HG03175 (cell line): Measurements from ENCODE around the gene CTIF.

Experiments
- ATAC-seq: cut with Tn5 transposase; IDR thresholded peaks from one replicate; pipeline ENCODE4 v1.9.1; 2021; ENCODE audit warnings: mild to moderate bottlenecking, moderate library complexity; ENCODE audit not compliant: unreplicated experiment

Gene CTIF

DNA sequence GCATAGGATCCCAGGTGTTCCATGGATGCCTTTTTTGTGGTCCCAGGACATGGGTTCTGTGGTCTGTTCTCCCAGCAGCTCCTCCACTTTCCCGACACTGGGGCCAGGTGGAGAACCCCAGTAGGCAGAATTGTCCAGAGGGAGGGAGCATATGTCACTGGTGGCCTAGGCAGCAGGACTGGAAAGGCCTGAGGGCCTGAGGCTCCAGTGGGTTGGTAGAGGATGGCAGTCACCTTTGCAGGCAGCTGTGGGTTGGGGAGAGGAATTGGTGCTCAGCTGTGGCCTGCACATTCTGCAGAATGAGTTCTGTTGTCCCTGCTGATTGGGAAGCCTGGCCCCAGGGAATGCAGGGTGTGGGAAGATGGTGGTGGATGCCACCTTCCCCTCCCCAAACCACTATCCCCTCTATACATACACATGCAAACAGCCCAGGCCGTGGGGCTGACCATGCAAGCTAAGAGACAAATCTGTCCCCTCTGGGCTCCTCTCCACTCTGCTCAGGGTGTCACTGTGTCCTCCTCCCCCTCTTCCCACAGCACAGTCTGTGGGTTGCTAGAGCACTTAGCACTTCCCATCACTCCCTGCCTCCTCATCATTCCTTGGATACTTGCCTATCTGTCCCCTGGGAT lies 11.4 kb downstream of the CTIF start:
- ATAC-seq = no peak

DNA sequence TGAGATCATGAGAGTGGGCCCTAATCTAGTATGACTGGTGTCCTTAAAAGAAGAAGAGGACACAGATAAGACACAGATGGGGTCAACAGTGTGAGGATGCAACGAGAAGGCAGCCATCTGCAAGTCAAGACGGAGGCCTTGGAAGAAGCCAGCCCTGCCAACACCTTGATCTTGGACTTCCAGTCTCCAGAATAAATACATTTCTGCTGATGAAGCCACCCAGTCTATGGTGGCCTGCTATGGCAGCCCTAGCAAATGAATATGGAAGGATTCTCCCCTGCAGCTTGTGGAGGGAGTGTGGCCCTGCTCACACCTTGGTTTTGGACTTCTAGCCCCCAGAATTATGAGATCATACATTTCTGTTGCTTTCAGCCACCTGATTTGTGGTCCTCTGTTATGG lies 12.3 kb downstream of the CTIF start:
- ATAC-seq = no peak

DNA sequence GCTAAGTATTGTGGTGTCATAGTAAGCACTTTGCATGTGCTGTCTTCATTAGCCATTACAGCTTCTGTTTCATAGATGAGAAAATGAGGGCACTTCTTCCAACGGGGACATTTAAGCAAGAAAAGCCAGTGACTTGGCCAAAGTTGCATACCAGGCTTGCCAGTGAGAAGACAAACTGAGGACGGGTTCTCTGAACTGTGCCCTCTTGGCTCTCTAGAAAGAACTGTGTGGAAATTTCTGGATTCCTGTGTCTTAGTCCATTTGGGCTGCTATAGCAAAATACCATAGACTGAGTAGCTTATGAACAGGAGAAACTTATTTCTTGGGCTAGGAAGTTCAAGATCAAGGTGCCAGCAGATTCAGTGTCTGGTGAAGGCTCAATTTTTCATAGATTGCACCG lies 13.3 kb downstream of the CTIF start:
- ATAC-seq = no peak

DNA sequence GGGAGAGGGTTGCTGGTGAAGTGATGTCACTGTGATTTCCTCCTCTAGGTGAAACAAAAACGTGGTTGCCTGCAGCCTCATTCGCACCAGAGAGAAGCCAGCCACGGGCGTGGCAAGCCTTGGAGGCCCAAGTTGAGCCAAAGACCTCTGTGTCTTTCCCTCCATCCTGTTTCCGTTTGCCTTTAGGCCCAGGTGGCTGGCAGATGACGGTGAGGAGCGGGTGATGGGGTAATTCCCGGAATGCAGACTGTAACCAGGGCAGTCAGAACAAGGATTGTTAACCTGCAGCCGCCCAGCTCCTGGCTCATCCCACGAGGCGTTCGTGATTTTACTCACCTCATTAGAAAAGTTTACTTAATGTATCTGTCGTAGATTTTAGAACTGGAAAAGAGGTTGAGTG lies 14.4 kb downstream of the CTIF start:
- no peak for ATAC-seq

DNA sequence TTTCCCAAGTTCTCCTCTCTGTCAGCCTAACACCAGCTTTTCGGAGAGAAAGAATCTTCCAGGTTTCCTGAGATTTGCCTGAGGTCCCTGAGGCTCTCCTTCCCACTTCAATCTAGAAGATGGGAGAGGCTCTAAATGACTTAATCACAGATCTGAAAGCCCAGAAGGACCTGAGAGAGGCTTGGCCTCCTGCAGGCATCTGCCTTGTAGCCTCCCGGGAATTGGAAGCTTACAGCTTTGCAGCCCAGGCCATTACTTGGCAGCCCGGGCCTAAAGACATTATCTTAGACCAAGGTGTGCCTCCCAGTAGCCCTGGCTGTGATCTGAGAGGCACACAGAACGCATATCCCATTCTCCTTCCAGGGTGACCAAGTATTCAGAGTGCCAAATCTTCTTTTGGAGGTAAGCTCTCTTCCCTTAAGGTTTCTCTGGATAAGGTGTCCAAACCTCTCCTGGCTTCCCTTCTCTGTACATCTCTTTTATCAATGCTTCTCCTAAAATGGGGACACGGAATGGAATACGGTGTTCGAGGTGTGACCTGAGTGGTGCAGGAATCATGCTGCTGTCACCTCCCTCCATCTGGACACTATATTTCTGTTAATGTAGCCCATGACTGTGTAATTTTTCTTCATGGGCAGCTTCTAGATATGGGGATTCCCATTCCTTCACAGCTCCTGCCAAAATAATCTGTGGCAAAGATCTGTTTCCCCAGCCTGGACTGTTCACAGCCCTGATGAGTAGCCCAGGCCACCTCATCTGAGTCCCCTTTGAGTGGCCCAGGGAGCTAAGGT lies 16.0 kb downstream of the CTIF start:
- ATAC-seq = no peak

DNA sequence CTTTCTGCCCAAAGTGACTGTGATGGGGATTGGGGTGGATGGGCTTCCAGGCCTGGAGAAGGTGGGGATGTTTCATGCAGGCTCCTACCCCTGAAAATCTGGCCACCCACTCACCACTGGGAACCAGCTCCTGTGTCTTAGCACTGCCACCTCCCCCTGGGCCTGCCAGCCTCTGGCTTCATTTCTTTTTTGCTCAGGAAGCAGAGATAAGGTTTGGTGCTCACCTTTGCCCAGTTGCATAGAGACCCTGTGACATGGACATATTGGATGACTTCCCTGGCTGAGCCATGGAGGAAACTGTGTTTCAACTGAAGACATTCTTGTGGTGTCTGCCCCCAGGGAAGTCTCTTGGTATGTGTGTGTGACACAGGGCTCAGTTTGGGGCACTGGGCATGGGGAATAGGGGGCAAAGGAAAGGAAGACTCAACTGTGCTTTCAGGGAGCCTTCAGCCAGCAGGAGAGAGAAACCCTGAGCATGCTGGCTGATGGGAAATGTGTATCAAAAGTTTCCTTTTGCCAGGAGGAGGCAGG lies 16.7 kb downstream of the CTIF start:
- no peak for ATAC-seq

DNA sequence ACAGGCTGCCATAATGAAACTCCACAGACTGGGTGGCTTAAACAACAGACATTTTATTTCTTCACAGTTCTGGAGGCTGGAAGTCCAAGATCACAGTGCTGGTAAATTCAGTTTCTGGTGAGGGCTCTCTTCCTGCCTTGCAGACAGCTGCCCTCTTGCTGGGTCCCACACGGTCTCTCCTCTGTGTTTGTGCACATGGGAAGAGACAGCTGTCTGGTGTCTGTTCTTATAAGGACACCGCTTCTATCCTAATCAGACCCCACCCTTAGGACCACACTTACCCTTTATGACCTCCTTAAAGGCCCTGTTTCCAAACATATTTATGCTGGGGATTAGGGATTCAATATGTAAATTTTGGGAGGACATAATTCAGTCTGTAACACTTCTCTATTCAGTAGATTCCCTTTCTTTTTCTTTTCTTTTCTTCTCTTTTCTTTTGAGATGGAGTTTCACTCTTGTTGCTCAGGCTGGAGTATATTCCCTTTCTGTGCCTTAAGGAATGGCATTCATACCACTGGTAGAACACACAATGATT lies 18.9 kb downstream of the CTIF start:
- no peak for ATAC-seq

DNA sequence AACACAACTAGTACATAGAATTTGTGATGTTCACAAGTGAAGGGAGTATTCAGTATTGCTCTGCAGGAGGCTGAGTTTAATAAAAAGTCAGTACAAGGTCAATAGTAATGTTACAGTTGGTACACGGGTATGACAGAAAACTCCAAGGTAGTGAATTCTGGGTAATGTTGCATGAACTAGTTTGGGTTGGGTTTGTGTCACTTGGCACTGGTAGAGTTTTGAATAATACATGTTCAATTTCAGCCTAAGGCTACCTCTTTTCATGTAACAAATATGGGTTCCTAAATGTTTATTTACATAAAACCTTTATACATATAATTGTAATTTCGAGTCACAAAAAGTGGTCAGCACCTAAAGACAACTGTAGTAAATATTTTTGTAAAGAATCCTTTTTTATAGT lies 19.4 kb downstream of the CTIF start:
- no peak for ATAC-seq

DNA sequence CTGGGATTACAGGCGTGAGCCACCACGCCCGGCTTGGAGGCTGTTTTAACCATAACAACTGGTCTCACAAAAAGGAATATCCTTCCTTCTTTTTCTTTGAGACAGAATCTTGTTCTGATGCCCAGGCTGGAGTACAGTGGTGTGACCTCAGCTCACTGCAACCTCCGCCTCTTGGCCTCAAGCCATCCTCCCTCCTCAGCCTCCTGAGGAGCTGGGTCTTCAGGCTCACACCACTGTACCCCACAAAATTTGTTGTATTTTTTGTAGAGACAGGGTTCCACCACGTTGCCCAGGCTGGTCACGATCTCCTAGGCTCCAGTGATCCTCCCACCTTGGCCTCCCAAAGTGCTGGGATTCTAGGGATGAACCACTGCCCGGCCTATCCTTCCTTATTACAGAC lies 21.7 kb downstream of the CTIF start:
- ATAC-seq = no peak

DNA sequence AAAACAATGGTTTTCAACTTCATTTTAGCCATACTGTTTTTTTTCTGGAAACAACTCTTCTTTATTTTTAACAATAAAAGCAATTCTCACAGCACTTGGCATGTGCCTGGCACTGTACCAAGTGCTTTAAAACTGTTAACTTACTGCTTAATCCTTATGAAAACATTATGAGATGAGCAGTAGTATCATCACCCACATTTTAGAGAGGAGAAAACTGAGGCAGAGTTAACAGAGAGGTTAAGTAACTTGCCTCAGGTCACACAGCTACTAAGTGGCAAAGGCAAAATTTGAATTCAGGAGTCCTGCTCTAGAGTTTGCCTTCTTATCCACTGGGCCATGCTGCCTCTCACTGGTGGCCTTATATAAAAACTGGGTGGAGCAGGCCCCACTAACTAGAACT lies 23.2 kb downstream of the CTIF start:
- no peak for ATAC-seq

DNA sequence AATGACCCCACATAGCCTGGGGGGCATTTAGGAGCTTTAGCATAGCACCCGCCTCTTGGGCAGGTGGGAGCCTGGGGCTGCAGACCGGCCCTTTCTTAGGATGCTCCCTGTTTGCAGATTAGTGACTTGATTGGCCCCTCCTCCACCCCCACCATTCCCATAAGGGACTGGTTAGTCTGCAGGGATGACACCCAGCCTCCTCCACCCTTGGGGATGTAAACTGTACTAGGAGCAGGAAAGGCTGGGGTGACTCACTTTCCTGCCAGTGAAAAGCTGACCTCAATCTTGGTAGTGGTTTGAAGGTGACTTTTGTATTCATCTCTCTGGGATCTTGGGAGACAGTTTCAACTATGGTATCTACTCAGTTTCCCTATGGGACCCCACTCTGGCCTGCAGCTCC lies 24.2 kb downstream of the CTIF start:
- ATAC-seq = no peak

DNA sequence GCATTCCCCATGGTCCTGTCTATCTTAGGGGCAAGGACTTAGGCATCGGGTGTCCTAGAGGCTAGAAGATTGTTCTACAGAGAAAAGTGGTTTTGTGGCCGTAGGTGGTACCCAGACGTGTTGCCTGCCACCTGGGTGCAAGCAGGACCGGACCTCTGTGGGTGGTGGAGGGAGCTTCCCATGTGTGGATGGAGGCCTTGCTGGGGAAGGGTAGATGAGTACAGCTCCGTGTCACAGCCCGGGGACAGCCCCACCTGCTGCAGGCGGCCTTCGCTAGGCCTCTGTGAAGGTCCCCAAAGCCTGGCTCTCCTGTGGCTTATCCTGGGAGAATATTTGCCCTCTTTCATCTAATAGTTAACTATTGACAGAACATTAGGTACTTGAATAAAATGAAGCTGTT lies 25.3 kb downstream of the CTIF start:
- no peak for ATAC-seq

DNA sequence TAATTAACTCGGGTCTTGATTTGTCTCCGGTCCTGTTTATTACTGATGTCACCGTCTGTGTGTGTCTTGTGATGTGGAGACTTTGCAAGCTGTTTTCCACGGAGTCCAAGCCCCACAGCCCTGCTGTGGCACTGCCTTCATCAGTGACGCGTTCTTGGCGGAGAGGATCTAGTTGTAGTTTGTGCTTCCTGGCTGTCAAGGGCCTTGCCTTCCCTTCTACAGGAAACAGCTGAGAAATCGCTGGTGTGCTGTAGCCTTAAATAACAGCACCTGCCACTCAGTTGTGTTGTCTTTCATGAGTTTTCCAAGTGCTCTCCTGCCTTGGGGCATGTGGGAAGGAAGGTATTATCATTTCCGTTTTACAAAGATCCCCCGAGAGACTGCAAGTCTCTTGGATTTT lies 26.3 kb downstream of the CTIF start:
- no peak for ATAC-seq

DNA sequence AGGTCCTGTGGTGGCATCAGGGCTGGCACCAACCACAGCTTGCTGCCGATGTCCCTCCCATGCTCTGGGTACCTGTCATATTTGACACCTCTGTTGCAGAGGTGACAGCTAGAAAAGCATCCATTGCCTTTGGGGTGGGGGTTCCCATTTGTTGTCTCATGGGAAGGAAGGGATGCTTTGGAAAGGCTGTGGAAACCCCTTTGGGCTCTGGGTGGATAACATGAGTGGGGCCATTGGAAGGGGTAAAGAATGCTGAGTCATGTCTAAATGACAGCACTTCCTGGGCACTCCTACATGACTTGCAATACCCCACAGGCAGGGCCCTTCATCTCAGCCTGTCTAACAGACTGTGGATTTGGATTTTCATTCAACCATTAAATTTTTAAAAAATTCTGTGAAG lies 27.8 kb downstream of the CTIF start:
- no peak for ATAC-seq

DNA sequence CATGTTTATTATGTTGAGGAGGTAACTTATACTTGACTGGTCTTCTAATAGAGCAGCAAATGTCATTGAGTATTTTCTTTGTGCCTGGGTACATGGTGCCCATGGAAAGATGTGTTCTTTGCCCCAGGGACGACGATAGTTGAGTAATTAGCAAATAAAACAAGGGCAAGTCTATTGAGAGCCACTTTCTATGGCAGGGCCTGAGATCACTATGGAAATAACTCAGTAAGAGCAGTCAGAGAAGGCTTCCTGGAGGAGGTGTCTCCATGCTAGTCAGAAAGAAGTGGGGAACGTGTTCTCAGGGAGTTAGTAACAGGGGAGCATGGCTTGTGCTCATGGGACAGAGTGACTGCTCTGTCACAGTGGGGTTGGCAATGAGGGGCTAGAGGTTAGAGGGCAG lies 28.6 kb downstream of the CTIF start:
- ATAC-seq = no peak

DNA sequence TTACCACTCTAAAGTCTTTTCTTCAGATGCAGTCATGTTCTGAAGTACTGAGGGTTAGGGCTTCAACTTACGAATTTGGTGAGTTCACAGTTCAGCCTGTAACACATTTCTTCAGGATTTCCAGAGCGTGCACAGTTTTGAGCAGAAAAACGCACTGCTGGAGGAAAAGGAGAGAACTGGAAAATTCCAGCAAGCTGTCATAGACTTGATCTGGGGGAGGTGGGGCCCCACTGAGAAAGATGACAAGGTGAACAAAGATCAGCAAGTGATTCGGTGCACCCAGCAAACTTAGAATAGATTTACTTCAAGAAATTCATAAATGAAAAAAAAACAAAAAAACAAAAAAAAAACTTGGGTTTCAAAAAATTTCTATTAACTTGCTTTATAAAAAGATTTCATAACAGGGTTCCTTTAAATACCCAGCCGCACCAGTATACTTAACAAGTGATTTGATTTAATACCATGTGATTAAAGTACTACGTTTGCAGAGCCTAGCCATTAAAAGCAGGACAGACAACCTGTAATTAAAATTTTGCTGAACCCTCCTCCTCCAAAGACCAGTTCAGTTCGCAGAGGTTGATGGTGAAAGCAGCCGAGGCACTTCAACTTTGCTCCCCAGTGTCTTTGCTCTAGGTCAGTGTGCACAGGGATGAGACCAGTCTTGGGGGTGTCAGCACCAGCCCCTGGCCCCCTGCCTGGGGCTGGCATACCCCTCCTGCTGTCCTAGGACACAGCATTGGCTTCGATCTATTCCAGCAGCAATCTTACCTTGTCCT lies 30.5 kb downstream of the CTIF start:
- no peak for ATAC-seq

DNA sequence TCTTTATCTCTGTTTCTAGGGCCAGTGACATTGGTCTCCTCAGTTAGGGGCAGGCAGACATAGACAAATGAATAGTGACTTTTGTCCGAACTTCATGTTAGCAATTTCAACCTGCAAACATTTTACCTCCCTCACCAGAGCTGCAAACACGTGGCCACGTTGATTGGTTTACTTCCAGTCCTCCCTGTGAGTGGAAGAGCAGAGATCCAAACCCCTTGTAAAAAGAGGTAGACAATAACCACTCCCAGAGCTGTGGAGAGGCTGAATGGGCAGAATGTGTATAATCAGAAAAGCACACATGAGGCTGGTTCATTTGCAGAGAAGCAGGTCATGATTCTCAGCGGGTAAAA lies 31.1 kb downstream of the CTIF start:
- ATAC-seq = no peak

DNA sequence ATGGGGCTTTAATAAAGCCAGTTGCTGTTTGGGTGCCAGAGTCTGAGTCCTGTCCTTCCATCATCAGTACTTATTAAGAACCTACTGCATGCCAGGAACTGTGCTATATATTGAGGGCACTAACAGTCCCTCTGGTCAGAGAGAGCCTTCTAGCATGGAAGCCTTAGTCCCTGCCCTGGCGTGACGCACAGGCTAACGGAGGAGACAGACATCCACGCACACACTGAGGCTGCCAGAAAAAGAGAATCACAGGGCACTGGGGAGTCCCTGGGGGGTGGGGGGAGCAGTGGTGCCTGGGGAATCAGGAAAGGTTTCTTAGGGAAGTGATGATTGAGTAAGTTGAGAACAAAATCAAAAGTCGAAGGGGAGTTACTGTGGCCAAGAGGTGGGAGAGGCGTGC lies 31.5 kb downstream of the CTIF start:
- no peak for ATAC-seq

DNA sequence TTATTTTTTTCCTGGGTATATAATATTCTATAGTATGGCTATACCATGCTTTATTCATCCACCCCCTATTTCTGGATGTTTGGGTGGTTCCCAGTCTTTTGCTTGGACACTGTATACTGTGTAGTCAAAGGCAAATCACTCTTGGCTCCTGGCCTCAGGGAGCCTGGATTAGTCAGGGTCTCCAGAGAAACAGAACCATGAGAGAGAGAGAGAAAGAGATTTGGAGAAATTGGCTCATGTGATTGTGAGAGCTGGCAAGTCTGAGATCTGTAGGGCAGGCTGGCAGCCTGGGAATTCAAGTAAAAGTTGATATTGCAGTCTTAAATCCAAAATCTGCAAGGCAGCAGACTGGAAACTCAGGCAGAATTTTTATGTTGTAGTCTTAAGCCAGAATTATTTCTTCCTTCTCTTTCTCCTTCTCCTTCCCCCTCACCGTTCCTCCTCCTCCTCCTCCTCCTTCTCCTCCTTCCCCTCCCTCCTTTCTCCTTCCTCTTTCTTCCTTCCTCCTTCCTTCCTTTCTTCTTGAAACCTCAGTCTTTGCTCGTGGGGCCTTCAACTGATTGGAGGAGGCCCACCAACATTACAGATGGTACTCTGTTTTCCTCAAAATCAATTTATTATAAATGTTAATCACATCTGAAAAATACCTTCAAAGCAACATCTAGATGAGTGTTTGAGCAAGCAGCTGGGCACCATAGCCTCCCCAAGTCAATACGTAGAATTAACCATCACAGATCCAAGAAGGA lies 33.0 kb downstream of the CTIF start:
- ATAC-seq = no peak

DNA sequence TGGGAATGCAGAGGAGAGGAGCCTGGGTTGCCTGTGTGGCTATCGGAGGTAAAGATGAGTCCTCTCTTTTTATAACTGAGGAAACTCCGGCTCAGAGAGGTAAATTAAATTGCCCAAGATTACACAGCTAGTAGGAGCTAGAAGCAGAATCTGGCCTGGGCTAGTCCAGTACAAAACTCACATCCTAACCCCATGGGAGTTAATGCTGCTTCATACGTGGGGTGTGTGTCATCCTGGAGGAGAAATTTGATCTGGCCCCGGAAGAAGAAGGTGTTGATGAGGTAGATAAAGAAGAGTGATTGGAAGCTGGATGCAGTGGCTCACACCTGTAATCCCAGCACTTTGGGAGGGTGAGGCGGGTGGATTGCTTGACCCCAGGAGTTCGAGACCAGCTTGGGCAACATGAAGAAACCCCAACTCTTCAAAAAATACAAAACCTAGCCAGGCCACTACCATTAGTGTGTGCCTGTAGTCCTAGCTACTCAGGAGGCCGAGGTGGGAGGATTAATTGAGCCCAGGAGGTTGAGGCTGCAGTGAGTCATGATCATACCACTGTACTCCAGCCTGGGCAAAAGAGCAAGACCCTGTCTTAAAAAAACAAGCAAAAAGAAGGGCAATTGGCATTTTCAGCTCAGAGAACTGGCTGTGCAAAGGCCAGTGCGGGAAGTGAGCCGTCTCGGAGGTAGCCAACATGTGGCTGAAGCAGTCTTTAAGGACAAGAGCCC lies 33.7 kb downstream of the CTIF start:
- ATAC-seq = no peak
